Ovary (tissue), 3 donors: Measurements from ENCODE around the gene DOP1A.

Experiments used
- CTCF ChIP-seq, 3 donors: fragments of 450-650 bp in 2 of 3; fragments of 200-600 bp in 1 of 3; IDR thresholded peaks; one replicate each; pipeline versions ENCODE4 v1.5.1 to v1.8.0; 2016 to 2022; ENCODE audit warnings: antibody characterized with exemption in 3 of 3, mild to moderate bottlenecking in 1 of 3
- EP300 ChIP-seq: sonication (generic); formaldehyde crosslinking; IDR thresholded peaks from one replicate; pipeline ENCODE4 v1.6.1; 2017; ENCODE audit warnings: antibody characterized with exemption
- POLR2A ChIP-seq: fragments of 450-650 bp; IDR thresholded peaks from one replicate; pipeline ENCODE4 v1.6.1; 2017; ENCODE audit warnings: antibody characterized with exemption, mild to moderate bottlenecking, moderate library complexity
- donor health status: DM: no; HTN: no; CAD: no.

GRCh38 chr6:83057705-83058321 lies 9.7 kb upstream of the DOP1A start:
- no peak for TF ChIP-seq POLR2A
- peak in 1 of 3 donors; percentile 14 for TF ChIP-seq CTCF (IDR thresholded peaks at IDR 0.05)
- TF ChIP-seq EP300, result no peak
